Activated naive CD4-positive, alpha-beta T cell treated with anti-CD3 and anti-CD28 coated beads, Interleukin-2, amount 10 ng/mL, durations not matched to agents 5 hours and 36 hours (primary cell): ENCODE data around the gene ELP2. TPM values are rescaled to one million over a fixed set of nuclear protein-coding genes. Genes with fewer than 3 reads are reported as not detected.

Source experiments
- total RNA-seq, 2 experiments: library from RNA; stranded (reverse); gene quantifications; one replicate each; pipeline ENCODE4 v1.2.3, GENCODE V29; 2021

The ELP2 gene, protein sequence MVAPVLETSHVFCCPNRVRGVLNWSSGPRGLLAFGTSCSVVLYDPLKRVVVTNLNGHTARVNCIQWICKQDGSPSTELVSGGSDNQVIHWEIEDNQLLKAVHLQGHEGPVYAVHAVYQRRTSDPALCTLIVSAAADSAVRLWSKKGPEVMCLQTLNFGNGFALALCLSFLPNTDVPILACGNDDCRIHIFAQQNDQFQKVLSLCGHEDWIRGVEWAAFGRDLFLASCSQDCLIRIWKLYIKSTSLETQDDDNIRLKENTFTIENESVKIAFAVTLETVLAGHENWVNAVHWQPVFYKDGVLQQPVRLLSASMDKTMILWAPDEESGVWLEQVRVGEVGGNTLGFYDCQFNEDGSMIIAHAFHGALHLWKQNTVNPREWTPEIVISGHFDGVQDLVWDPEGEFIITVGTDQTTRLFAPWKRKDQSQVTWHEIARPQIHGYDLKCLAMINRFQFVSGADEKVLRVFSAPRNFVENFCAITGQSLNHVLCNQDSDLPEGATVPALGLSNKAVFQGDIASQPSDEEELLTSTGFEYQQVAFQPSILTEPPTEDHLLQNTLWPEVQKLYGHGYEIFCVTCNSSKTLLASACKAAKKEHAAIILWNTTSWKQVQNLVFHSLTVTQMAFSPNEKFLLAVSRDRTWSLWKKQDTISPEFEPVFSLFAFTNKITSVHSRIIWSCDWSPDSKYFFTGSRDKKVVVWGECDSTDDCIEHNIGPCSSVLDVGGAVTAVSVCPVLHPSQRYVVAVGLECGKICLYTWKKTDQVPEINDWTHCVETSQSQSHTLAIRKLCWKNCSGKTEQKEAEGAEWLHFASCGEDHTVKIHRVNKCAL
- total RNA-seq, result 10 to 100 TPM; 66.2 to 68.1 TPM

DNA sequence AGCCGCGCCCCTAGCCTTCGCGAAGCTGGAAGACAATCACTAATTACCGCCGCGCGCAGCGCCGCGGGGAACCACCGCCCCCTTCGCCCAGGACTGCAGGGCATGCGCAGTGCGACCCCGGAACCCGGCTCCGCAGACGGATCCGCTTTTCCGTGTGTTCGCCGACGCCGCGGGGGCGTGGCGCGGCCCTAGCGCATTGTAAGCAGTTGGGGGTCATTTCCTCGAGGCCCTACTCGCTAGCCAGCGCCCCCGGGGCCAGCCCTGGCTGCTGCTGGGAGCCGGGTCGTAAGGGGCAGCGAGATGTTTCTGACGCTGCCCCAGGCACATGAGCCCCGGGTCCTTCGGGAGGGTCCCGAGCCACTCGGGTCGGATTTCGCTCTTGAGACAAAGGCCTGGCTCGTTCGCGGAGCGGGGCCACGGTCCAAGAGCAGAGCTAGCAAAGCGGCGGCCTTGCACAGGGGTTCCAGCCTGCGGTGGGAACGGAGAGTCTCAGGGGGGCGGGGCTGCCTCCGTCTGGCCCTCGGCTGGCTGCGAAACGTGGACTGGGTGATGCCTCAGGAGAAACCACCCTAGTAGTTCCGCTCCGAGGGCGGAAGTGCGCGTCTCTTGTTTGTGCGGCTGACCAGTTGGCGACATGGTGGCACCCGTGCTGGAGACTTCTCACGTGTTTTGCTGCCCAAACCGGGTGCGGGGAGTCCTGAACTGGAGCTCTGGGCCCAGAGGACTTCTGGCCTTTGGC is at the start of gene ELP2, which contains the start of gene SLC39A6:
Gene ELP2, plus strand, starts transcription at position 600 of the 739 bp plus-strand sequence. Its CDS starts 35 bp downstream, at position 635.
Gene SLC39A6, minus strand, starts transcription at position 41 of the 739 bp plus-strand sequence. CDS start 2,333 bp downstream, outside the sequence.

DNA sequence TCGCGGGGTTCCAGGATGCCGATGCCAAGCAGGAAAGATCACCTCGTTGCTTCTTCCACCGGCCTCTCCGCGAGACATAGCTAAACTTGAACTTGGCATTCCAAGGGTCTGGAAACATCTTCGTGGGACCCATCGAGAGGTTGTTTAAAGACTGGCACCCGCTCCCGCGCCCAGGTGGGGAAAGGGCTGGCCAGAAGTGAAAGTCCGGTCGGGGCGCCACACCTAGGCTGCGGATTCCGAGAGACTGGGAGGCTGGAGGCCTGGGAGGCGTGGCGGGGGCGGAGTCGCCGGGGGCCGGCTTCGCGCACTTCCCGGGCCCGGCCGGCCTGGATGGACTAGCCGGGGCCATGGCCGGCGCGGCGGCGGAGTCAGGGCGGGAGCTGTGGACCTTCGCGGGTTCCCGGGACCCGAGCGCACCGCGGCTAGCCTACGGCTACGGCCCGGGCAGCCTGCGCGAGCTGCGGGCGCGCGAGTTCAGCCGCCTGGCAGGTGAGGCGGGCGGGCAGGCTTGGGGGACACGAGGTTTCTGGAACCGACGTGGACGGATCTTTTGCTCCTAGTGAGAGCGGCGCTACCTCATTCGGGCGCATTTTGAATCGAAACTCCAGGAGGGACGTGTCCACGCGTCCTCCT is 57.6 kb downstream of the ELP2 start, which contains the start of gene MOCOS:
Gene MOCOS, plus strand, starts transcription at position 305 of the 633 bp plus-strand sequence. Its CDS starts 43 bp downstream, at position 348.

Other genes starting within 250 kb of the ELP2 start
- 10 to 100 TPM; 29.2 to 29.9 TPM for gene RPRD1A, start 62.3 kb upstream of the ELP2 start, total RNA-seq
- gene SLC39A6, start 559 bp upstream of the ELP2 start, total RNA-seq, result 10 to 100 TPM; 19.9 to 20.4 TPM
- gene MOCOS, start 57.6 kb downstream of the ELP2 start, total RNA-seq, result under 1 TPM in 1 of 2 experiments, not detected in 1; 0.18 TPM
- gene FHOD3, start 167.8 kb downstream of the ELP2 start, total RNA-seq, result not detected